ENCODE results near the gene SNAI3. TPM values are rescaled to one million over a fixed set of nuclear protein-coding genes. Genes with fewer than 3 reads are reported as not detected.

The SNAI3 gene
- total and polyA plus RNA-seq, 2 donors (not counting 1 experiment from before 2014, with no cell fraction given), result 6.5 to 8.8 TPM

DNA sequence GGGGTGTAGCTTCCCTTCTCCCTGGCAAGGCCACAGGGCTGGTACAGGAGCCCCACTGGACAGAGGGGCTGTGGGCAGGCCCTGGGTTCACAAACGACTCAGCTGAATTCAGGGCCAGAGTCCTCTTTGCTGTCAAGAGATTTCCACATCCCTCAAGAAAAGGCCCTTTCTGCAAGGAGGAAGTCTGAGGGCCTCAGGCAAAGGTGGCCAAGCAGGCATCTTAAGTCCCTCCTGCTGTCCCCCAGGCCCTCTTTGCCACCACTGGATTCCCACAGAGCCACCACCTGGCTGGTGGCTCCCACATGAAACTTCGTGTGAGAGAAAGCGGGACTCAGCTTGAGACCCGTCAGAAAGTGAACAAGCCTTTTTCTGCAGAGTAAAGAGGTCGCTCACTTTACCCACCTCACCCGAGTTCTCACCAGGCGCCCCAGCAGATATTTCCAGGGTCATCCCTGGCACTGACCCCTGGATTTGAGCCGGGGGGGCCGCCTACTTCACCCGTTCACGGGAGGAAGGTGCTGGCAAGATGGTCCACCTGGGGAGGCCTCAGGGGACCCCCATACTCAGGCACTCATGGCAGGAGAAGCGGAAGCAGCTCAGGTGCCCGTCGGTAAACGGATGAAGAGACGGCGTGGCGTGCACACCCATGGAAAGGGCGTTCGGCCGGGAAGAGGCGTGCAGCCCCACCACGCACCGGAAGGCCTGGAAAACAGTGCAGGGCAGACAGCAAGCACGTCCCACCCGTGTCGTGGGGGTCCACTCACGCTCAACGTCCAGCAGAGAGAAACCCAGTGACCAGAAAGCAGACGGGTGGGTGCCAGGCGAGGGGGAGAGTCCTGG, 16.3 kb upstream of the SNAI3 start:
- no peaks in the 10 kb centered on the region for H3K27me3 Mint-ChIP-seq
- Histone ChIP-seq H3K36me3 (replicated peaks in 1 of 2; ENCODE audit: control extremely low read depth in 1 of 2, control insufficient read depth in 1 of 2, extremely low read depth in 1 of 2, insufficient read depth in 2 of 2, low read length in 1 of 2) (peaks cover 0 to 27% of the 10 kb centered on the region in 2 experiments), H3K79me2 (ENCODE audit: control insufficient read depth, insufficient read depth, low read length) (peaks cover 70% of the 10 kb centered on the region), H3K4me3 (ENCODE audit: control extremely low read depth in 1 of 5, extremely low read depth in 1 of 5, insufficient read depth in 1 of 5, low read depth in 2 of 5, low read length in 4 of 5) (peak overlapping the region in 4 of 5 experiments; percentile 38 to 71 (median 48)), H4K20me1 (ENCODE audit: control insufficient read depth, insufficient read depth, low read length, poor library complexity, severe bottlenecking) (peaks cover 15% of the 10 kb centered on the region), H3K4me1 (ENCODE audit: control insufficient read depth in 2 of 2, insufficient read depth in 2 of 2, low read length in 2 of 2) (peaks cover 69 to 91% of the 10 kb centered on the region in 2 donors), H3K27ac (ENCODE audit: low read length in 2 of 2) (peak overlapping the region; percentile 84 to 91), H3K9me3 (ENCODE audit: control extremely low read depth in 1 of 3, control insufficient read depth in 2 of 3, insufficient read depth in 1 of 3, low read length in 2 of 3) (no peaks in the 10 kb centered on the region), H3K9ac (ENCODE audit: low read length) (peak overlapping the region; percentile 64), H2AFZ (ENCODE audit: insufficient read depth, low read depth, low read length, poor library complexity, severe bottlenecking) (no peak overlapping the region), H3K4me2 (replicated peaks; ENCODE audit: low read depth, low read length, poor library complexity, severe bottlenecking) (peak overlapping the region; percentile 98), H3K27me3 (replicated peaks in 1 of 4; ENCODE audit: control extremely low read depth in 1 of 4, control insufficient read depth in 3 of 4, insufficient read depth in 4 of 4, low read length in 3 of 4) (no peaks in the 10 kb centered on the region)
- DNase-seq (peak; percentile 44), ATAC-seq (ENCODE audit: low read depth) (no peak)
- peak overlapping the region; percentile 84 for H3K4me3 Mint-ChIP-seq
- intact Hi-C loops (cut with micrococcal nuclease), result no loop called here
- POLR2A ChIA-PET, result interaction anchor here (0.6 to 1.9 kb wide), 8 partner anchors 20 to 65 kb away, joined by 3 to 8 read pairs (median 4); partner anchors contain the start of gene IL17C
- peak overlapping the region; percentile 96 for H3K27ac Mint-ChIP-seq
- H3K9me3 Mint-ChIP-seq (ENCODE audit: insufficient read depth), result no peaks in the 10 kb centered on the region
- CTCF ChIA-PET, result interaction anchor here (0.7 to 2.0 kb wide), 8 partner anchors 17 to 265 kb away, joined by 3 to 12 read pairs (median 4); partner anchors contain the start of genes CYBA and PIEZO1
- WGBS (ENCODE audit: insufficient coverage), result 70% methylated on average over 31 of the region's 31 CpGs
- no peak for TF ChIP-seq EZH2 (IDR thresholded peaks at IDR 0.05; ENCODE audit: borderline replicate concordance, insufficient read depth, low read depth, low read length, poor library complexity, severe bottlenecking)
- TF ChIP-seq, protein P1, sequence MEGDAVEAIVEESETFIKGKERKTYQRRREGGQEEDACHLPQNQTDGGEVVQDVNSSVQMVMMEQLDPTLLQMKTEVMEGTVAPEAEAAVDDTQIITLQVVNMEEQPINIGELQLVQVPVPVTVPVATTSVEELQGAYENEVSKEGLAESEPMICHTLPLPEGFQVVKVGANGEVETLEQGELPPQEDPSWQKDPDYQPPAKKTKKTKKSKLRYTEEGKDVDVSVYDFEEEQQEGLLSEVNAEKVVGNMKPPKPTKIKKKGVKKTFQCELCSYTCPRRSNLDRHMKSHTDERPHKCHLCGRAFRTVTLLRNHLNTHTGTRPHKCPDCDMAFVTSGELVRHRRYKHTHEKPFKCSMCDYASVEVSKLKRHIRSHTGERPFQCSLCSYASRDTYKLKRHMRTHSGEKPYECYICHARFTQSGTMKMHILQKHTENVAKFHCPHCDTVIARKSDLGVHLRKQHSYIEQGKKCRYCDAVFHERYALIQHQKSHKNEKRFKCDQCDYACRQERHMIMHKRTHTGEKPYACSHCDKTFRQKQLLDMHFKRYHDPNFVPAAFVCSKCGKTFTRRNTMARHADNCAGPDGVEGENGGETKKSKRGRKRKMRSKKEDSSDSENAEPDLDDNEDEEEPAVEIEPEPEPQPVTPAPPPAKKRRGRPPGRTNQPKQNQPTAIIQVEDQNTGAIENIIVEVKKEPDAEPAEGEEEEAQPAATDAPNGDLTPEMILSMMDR (IDR thresholded peaks at IDR 0.05), result no peak
- H3K4me1 Mint-ChIP-seq, result peaks cover 76% of the 10 kb centered on the region

All from B cell (primary cell).